Measurements from ENCODE around the gene GNAQ.

The GNAQ gene

DNA sequence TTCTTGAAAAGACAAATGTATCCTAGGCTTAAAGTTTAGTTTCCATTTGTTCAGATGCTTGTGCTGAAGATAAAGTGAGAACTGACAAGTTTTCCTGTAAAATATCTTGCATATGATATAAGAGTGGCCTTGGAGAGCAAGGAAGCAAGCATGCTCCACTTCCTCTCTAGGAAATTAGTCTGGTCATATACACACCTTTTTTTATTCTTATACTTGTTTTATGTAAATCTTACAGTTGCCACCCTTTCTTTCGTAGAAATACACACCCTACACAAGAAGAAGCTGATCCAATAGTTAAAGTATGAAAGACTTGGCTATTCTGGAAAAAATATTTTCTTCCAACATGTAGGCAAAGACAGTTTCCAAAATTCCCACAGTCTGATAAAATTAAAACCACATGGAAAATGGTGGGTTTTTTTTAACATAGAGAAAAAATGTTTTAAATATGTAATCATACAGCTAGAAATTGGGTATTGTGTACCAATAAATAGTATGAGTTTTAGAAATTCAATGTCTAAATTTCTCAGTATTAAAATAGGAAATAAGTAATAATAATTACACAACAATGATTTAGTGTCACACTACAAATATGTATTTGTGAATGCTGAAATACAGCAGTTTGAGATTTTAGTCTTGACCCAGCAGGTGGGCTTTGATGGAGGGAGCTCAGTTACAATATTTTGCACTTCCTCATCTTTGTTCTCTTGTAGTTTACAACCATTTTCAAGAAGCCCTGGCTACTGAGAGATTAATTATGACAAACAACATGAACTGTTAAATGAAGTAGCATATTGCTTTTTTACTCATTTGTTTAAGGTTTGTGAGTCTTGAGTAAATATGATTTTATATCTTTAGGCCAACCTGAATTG is 197.8 kb downstream of the GNAQ start:
- no peak for DNase-seq

DNA sequence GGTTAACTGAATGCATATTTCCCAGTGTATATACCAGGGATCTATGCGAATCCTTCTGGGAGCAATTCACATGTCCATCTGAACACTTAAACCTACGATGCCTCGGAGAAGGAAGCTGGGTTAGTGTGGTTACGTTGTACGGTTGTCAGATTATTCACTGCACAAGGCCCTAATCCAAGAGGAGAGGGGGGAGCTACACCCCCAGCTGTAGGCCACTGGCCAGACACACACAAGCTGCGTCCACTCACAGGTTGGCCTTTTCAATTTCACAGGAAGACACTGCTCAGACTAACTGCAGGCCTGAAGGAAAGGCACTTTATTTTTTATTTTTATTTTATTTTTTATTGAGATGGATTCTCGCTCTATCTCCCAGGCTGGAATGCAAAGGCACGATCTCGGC is 199.0 kb downstream of the GNAQ start:
- no peak for DNase-seq

DNA sequence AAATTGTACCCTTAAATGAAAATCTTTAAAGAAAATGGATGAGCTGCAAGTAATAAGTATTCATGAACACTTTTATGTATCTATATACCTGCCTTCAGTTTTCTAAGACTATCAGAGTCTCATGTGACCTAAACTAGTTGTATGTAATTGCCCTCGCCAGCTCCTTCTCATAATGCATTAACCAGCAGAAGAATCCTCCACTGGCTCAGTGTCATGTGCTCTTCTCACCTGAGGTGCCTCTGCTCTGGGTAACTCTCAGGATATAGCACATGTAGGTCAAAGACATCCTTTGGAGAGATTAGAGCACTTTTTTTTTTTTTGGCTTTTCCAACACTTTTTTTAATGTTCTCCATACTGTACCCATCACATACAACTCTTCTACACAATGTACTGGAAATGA is 199.8 kb downstream of the GNAQ start:
- DNase-seq, result no peak

DNA sequence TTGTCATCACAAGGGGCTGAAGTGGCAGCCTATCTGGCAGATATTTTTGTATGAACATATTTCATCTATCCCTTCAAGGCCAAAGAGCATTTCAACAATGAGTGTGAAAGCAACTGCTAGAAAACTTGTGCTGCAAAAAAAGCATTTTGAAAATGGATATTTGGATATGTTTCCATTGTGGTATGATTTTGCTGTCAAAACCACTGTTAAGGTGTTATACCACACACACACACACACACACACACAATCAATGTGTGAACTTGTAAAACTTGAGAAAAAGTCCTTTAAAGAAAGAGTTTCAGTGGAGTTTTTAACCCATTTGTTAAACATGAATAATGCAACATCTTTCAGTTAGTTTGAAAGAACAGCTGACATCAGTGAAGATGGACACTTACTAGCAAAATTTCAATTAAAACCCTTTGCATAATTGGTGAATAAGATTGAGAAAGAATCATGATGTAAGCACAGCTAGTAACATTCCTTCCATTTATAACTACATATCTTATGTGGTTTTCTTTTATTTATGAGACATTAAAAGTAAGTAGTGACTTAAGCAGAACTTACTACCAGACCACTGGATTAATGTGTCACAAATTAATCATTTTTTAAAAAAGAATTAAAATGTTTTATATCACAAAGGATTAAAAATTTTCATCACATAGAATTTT is 200.9 kb downstream of the GNAQ start:
- no peak for DNase-seq

DNA sequence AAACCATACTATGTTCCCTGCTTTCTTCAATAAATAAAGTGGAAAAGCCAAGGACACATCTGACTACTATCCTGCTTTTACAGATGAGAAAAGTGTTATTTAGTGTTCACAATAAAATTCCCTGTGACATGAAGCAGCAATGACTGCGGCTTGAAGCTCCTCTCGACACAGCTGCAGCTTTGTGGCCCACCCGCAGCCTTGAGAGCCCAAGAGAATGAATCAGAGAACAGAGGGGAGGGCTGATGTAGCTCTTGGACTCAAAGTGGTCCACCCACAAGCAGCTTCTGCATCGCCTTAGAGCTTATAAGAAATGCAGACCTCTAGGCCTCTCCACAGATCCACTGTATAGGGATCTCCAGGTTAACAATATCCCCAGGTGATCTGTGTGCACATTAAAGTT is 202.2 kb downstream of the GNAQ start:
- DNase-seq, result no peak

DNA sequence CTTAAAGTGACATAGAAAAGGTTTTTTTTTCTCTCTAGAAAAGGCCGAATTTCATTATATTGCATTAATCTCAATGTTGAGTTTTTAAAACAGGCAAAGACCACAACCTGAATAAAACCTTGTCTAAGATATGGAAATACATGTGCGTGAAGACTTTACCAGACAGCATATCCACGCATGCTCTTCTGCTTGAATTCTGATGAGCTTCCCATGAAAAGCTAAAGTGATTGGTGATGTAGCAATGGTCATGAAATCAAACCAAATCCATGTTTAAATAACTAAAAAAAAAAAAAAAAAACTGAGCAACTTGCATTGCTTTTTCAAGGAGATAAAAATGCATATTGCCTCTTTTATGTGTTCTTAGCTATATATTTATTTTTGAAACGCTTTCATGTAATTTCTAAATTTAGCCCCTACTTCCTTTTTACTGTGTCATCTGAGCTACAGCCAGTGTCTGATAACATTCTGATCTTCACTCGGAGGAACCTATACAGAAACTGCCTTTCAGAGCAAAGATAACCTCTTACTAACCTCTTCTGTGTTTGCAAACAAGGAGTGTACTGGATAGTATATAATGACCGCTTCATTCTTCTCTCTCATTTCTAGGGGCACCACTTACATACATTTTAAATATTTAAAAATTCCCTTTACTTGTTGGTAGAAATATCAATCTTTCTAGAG is 204.4 kb downstream of the GNAQ start:
- DNase-seq, result peak; percentile 40

DNA sequence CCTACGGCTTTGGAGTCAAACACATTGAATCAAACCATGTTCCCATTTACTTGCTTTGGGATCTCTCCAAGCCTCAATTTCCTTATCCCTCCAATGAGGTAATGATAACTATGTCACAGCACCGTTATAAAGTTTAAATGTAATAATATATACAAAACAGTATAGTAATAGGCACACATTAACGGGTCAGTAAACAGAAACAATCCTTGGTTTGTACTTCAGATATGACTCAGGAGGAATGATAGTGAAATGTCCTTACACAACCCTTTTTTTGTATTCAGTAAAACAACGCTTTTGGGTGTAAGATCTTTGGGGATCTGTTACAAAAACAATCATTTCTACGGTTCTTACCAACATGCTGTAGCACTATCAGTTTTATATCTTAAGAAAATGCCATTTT is 205.0 kb downstream of the GNAQ start:
- DNase-seq, result no peak

DNA sequence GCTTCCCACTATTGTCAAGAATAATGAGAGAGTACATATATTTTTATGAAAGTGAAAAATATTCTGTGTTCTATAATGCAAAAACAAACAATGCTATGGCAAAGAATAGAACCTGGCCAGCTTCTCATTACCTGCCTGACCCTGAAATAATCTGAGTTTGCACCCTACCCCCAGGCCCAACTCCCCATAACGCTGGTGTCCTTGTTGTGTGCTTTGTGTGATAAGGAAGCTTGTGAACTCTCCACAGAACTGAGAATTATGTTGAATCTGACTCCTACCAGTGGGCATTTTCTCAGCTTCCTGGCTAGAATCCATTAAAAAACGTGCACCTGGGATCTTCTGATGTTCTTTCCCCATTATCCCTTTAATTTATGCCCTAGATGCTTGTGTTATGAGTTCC is 205.5 kb downstream of the GNAQ start:
- no peak for DNase-seq

DNA sequence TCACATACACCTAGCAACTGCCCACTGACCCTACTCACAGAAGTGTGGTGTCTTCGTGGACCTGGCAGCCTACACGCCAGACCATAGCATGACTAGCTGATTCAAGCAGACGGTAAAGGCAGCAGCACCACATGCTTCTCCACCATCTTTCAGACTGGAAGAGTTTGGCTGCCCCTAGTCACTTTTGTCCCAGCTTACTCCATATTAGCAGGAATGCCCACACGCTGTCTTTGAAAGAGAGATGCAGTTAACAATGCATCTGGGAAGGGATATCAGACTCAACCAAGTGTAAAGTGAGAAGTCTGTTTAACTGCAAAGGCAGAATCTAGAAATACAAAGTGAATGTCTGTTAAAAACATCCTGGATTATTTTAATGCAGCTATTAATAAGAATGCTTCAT is 206.2 kb downstream of the GNAQ start:
- DNase-seq, result no peak

DNA sequence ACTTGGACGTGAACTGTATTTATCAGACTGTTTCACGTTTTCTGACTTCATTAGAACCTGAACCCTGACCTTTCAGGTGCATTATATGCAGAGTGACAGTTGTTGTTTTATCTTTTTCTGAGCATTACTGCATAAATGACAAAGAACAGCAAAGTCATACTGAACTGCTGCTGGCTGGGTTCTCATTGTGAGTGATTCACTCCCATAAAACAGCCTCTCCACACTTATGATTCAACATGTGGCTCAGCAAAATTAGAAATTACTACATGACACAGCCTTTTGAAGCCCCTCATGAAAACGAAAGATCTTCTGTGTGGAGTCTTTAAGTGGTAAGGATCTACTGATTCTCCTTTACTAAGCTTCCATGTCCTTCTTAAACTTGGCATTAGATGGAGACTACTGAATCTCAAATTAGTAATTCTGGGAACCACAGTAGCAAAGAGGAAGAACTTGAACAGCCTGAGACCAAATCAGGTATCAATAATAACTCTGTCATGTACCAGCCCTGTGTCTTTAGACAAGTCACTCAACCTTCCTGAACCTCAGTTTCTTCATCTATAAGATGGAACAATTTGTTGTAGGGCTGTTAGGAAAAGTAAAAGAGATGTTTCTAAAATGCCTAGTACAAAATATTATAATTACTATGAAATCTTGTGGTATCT is 211.2 kb downstream of the GNAQ start:
- DNase-seq, result peak; percentile 67

DNA sequence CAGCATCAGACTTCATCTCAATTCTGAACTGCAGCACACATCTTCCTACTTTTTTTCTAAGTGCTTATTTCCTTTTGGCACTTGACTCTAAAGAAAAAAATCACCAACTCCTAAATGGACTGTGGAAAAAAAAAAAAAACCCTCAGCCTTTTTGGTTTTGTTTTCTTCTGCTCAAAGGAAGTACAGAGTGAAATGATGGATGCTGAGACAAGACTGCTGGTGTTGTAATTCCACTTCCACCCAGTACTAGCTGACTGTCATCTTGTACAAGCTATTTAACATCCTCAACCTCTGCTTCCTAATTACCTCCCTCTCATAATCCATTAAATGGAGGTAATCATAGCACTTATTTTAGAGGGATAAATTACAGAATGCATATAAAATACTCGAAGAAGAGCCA is 212.0 kb downstream of the GNAQ start:
- peak; percentile 67 for DNase-seq

DNA sequence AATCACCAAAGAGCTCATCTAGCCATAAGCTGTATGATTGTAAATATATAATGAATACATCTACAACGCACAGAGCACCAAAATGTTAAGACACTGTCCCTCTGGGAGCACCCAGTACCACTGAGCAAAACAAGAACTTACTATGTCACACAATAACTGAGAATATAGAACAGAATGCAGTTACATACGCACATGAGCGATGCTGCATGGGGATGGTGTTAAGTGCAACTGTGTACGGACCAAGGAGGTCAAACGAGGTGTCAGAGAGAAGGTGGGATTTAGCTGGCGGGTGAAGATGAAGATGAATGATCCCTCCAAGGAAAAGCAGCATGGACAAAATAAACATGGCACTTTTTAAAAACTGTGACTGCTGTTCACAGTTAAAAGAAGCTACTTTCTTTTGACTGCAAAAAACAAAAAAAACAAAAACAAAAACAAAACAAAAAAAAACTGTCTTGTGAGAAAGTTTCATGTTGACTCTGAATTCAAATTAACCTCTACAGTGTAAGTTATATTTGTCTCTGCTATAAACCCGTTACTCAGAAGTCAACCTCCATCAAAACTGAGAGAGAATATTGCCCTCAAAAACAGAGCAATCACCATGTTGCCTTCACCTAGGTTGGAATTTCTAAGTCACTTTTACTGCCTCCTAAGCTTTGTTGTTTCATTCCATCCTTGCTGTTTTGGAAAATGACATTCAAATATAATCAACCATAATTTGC is 213.9 kb downstream of the GNAQ start:
- DNase-seq, result no peak

DNA sequence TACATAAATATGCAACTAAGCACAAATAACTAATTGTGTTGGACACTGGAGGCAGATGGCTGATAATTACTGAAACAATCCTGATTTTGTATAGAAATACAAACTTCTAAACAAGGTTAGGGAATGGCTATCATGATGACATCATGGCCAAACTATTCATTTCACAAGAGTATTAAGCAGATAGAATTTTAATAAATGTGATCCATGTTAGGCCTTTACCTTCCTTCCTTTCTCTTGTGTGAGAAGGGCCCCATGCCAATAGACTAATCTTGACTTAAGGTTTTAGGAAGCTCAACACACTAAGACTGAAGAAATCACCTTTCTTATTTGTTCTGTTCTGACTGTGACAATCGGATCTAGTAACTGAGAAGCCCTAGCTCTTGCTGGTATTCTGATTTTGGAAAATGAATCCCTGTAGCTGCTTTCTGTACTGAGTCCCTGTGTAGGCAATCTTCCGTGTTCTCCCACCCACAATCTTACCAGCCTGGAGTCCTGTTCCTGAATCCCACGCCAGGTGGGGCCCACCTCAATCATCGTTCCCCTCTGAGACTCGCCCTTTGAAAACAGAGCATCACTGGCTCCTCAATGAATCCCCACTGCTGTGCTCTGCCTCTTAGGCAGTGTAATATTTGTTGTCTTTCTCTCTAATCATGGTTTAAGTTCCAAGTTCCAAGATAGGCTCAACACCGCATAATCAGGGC is 214.8 kb downstream of the GNAQ start:
- no peak for DNase-seq

DNA sequence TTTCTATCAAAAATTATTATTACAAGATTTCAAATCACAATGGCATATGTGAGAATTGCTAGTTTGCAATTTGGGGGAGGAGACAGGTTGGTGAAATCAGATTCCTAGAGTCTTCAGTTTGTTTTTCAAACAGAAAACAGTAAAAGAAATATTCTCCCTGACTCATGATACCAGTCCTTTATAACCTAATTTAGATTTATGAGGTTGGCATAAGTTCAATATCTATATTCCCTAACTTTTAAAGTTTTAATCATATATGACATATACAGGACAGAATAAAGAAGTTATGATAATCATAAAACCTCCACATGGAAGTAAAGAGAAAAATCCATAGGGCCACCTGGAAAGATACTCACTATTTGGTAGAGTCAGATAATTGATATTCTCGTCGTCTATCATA is 216.4 kb downstream of the GNAQ start:
- DNase-seq, result no peak

DNA sequence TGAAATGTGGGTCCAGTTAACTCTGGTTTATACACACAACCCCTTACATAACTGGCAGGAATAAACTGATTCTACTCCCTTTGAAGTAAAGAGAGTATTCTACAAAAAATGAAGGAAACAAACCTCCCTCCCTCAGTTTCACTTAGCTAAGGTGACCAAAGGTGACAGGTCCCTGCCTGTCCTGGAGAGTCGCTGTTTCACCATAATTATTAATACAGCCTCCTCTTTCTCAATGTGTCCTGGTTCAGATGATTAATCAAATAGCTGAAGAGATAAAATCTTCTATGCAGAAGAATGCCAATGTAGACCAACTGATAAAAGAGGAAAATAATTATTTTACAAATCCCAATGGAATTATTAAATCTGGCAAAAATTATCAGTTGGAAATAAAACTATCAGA is 219.8 kb downstream of the GNAQ start:
- DNase-seq, result no peak

DNA sequence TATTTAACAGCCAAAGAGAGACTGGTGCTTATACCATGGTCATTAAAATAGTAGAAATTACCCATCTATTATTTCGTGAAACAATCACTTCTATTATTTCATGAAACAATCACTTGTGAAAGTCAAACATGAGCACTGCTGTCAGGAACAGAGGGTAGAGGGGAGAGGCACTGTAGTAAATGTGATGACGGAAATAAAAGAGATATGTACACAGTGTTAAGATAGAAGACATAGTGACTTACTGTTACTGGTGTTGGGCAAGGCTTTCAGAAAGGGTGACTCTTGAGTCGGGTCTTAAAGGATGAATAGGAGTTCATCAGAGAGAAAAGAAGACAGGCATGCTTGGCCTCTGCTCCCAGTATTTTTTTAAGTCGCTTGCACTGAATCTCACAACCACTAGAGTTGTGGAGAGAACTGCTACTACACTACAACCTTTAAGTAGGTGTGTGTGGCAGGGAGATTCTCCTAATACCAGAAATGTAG is 220.9 kb downstream of the GNAQ start:
- DNase-seq, result no peak

DNA sequence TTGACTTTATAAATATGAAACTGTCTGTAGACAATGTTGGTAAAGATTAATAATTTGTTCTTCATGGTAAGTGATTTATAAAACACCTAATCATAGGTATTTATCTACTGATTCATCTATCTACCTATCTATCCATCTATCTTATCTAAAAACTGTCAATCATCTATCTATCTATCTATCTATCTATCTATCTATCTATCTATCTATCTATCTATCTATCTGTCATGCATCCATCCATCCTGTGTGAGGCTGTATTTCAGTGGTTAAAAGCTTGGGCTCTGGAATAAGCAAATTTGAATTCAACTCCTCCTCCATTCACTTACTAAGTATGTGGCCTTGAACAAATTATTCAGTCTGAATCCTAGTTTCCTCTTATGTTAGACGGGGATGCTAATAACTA is 221.6 kb downstream of the GNAQ start:
- DNase-seq, result no peak

DNA sequence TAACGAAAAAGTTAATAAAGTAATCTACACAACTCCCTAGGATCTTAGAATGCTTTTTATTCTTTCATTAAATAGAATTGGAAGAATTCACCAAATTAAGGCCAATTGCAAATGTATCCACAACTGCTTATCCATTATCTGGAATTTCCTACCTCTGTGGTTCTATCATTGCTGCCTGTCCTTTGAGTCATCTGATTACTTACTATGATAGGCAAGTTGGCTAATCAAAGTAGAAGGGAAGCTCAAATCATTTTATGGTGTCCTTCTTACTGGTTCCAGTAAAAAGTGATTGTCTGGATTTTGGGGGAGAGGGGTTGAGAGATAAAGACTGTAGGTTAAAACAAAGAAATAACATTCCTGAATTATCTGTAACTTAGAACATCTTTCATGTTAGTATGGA is 222.1 kb downstream of the GNAQ start:
- DNase-seq, result no peak

DNA sequence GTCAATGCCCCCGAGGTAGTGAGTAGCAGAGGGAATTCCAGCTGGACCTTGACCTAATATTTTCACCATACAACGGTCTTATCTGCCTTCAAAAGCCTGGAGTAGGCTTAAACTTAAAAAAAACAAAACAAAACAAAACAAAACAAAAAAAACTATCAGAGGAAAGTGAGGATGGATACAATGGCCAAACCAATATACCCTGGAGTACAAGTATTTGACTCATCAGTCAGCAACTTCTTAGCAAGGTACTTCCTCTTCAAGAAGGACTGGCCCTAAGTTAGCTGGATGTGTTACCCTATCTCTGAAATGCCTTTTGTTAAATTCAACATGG is 222.9 kb downstream of the GNAQ start:
- DNase-seq, result peak; percentile 22

DNA sequence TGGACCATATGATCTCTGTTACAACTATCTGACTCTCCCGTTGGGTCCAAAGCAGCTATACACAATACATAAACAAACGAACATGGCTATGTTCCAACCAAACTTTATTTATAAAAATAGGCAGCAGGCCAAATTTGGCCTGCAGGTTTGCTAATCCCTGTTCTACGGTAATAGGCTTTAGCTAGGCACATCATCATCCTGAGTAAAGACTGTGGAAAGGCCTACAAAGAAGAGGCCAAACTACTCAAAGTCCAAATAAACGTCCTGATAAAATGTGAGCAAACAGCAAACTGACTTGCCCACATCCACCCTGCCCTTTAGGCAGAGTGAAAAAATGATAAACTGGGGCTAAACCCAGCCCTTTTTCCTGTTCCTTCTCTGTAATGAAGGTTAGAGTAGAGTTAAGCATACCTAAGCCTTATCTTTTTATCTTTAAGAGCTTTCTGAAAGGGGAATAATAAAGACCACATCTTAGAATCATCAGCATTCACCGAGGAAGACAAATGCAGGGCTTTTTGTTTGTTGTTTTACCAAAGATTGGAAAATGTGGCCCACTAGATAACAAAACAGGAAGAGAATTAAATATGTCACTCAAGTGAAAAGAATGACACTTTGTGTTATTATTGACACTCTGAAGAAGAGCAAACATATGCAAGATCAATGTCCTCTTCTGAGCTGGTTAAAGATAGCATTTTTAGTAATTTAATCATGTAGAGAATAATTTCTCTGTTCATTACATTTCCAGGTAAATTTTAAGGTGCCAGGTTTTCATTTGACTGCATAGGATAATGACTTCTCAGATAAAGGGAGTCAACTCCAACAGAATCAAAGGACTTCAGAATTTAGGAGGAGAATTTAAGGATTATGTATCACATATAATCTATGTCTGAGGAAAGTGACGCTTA is 223.5 kb downstream of the GNAQ start:
- DNase-seq, result no peak

DNA sequence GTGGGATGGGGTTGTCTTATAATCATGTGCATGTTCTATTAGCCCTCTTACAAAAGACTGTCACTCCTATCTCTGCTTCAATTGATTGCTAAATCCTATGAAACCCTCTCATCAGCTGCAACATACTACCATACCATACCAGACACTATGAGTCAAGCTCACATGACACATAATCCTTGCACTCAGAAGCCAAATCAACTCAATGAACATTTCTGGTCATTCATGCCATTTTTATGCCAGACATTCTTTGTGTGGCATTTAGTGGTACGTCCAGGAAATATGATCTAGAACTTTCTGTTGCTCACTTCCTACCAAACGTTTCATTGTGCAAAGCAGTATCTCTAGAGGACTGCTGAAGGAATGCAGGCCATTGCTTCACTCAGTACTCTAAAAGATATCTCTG is 224.3 kb downstream of the GNAQ start:
- peak; percentile 88 for DNase-seq

Measured in suppressor macrophage treated with lipopolysaccharide for 4 hours (primary cell).